T-helper 22 cell (primary cell): ENCODE results near the gene AQP7.
"Not testable (repeated sequence)": the region's sequence is repeated elsewhere in the genome, so short reads cannot be mapped to it uniquely, and the experiment has no call there.

Experiments used
- DNase-seq: peaks from one replicate; pipeline ENCODE4 v3.0.0-alpha.2; 2020; ENCODE audit warnings: low read depth

Gene AQP7

GRCh38 chr9:33433871-33434270 lies 31.5 kb upstream of the AQP7 start:
- no peak for DNase-seq

- no peak for DNase-seq
Observed at GRCh38 chr9:33431420-33431819, 29.1 kb upstream of the AQP7 start.

- DNase-seq = no peak
Observed at GRCh38 chr9:33430942-33431341, 28.6 kb upstream of the AQP7 start.

GRCh38 chr9:33429256-33429985 lies 27.1 kb upstream of the AQP7 start:
- DNase-seq = no peak

- peak; percentile 39 for DNase-seq
Observed at GRCh38 chr9:33426843-33427293, 24.5 kb upstream of the AQP7 start.

DNA sequence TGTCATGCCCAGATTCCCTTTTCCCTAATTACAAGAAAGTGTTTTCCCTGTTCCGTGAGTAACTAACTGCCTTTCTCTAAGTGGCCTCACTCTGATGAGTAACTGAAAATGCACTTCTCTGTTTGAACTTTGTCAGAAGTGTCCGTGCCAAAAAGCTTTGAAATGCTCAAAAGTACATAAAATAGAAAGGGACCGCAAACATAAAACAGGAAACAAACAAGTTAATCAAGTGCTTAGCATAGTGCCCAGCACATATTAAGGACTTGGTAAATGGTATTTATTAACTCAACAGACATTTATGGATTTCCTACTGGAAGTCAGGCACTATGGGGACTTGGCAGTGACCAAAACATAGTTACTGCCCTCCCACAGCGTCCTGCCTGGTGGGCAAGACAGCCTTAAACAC lies 22.8 kb upstream of the AQP7 start:
- no peak for DNase-seq

GRCh38 chr9:33424492-33424891 lies 22.1 kb upstream of the AQP7 start:
- not testable (repeated sequence) for DNase-seq

DNA sequence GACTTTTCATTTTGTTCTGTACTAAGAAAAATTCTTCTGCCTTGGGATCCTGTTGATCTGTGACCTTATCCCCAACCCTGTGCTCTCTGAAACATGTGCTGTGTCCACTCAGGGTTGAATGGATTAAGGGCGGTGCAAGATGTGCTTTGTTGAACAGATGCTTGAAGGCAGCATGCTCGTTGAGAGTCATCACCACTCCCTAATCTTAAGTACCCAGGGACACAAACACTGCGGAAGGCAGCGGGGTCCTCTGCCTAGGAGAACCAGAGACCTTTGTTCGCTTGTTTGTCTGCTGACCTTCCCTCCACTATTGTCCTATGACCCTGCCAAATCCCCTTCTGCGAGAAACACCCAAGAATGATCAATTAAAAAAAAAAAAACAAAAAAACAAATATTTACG lies 21.7 kb upstream of the AQP7 start:
- not testable (repeated sequence) for DNase-seq

GRCh38 chr9:33419708-33420303 lies 17.4 kb upstream of the AQP7 start:
- no peak for DNase-seq

GRCh38 chr9:33418090-33418489 lies 15.7 kb upstream of the AQP7 start:
- DNase-seq = no peak

DNA sequence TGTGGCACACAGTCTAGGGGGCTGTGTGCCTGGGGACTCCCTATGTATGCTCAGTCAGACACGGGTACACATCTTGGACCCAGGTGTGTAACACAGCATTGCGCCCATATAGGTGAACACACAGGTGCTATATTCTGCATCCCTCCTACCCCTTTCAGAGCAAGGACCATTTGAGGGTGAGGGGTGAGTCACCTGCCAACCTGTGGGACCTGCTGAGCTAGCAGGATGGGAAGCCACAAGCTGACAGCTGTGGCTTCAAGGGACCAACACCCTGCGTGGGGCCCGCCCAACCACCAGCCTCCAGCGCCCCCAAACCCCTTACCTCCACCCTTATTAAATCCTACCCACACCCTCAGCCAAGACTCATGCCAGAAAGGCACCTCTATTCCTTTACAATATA lies 14.6 kb upstream of the AQP7 start:
- DNase-seq = peak; percentile 20

DNA sequence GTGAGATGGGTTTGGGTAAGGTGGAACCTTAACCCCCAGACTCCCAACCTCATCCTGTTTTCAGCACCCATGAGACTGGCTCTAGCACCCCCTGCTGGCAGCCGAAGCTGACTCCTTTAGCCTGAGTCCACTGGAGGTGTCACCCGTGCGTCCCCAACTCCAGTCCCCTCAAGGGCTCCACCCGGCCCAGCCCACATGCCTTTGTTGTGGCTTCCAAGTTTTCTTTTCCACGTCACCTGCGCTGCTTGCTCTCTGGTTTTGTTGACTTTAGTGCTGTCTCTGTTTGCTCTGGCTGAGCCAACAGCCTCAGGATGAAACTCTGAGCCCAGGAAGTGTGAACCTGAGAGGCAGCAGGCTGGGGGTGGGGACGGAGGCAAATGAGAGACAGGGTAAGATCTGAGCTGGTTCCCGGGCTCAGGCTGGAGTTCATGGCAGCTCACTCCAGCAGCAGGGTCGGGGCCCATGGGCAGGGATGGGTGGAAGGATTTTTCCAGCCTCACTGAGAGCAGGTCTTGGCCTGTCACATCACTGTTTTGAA lies 13.2 kb upstream of the AQP7 start:
- DNase-seq = peak; percentile 87

GRCh38 chr9:33414889-33415500 lies 12.6 kb upstream of the AQP7 start:
- no peak for DNase-seq

DNA sequence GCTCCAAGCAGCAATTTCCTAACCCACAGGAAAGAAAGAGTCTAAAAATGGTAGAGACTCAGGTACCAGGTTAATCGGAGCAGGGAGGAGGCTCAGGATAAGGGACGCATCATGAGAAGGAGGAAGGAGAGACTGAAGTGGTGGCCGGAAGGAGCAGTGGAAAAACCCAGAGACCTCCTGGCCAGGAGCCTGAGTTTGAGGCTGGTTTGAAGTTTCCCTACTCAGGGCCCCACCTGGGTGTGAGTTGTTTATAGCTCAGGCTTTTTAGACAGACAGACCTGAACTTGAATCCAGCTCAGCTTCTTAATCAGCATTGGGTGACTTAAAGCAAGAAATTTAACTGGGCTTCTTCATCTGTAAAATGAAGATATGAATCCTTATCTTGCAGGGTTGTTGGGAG lies 11.9 kb upstream of the AQP7 start:
- DNase-seq = no peak

DNA sequence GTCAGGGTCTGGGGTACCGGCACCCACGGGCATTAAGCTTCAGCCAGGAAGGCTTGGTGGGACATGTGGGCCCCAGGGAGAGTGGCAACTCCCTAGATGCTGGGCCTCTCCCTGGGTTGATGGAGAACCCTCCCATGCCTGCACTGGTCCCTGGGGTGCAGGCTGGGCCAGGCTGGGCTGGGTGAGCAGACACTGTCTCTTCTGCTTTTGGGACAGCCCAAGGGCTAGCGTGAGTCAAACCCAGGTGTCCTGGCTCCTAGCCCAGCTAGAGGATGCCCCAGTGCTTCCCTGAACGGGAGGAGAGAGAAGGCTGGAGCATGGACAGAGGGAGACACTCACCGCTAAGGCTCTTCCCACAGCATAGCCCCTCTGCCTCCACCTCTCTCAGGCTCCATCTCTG lies 5.7 kb upstream of the AQP7 start:
- no peak for DNase-seq

DNA sequence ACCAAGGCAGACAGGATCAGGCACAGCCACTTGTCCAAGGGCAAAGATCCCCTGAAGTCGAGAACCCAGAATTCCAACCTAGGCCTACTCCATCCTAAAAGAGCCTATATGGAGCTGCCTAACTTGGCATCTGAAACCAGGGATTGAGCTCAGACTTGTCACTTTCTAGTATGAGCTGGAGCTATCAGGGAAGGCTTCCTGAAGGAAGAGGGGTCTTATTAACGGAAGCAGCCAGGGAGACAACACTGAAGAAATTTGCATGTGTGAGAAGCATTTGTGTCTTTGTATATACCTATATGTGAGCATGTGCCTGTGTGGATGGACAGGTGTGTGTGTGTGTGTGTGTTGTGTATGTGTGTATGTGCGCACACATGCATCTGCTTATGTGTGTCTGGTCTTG lies 4.7 kb upstream of the AQP7 start:
- no peak for DNase-seq

DNA sequence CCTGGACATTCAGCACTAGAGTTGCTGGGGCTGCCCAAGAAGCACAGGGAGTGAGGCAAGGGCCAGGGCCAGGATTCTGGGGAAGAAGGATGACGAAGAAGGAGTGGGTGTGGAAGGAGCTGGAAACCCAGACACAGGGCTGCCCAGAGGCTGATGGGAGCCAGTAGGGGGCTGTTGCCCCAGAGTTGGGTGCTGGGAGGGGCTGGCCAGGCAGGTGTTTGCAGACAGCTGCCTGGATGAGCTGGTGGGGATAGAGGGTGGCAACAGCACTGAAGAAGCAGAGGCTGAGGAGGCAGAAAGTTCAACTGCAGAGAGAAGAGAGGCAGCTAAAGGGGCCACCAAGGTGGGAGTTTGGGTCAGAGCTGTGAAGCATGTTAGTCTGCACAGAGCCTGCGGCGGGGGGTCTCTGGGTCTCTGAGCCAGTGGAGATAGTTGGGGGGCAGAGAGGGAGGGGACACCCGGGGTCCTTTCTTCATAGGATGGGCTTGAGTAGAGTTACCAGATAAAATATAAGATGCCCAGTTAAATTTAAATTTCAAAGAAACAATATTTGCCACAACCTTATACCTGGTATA lies 2.5 kb upstream of the AQP7 start:
- DNase-seq = no peak

DNA sequence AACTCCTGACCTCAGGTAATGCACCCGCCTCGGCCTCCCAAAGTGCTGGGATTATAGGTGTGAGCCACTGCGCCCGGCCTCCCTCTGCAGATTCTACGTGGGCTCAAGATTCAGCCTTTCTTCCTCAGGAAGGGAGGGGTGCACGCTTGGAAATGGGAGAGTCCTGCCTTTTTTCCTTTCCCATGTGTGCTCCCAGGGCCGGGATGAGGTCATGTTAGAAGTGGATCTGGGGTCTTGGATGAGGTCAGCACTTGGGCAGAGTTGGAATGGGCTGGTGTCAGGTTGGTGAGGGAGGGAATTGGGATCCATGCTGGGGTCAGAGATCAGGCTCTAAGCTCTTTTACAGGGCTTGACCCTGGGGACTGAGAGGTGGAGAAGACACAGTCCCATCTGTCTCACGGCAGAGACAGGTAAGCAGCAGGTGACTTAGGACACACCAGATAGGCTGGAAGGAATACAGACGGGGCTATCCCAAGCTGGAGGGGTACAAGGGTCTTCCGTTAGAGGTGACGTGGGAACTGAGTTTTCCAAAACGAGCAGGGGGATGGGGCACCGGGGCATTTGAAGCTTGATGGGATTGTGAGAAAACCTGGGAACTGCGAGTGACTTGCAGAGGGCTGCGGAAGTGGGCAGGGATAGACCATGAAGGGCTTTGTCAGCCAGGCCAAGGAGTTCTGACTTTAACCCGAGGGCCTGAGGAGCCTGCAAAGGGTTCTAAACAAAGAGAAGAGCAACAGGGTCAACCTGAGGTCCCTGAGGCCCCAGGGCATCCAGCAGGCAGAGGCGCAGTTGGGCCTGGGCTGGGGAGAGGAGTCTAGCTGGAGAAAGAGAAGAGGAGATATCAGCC lies 1.8 kb upstream of the AQP7 start:
- no peak for DNase-seq

GRCh38 chr9:33401809-33402208 lies 559 bp downstream of the AQP7 start:
- not testable (repeated sequence) for DNase-seq

GRCh38 chr9:33399047-33399446 lies 3.3 kb downstream of the AQP7 start:
- not testable (repeated sequence) for DNase-seq

- not testable (repeated sequence) for DNase-seq
Observed at GRCh38 chr9:33397801-33398200, 4.6 kb downstream of the AQP7 start.
